HS-5 (cell line): ENCODE data around the gene SLC44A1.
A peak's percentile ranks its signal among the peaks of the same experiment; 100 is the strongest.

Source experiments
- DNase-seq: peaks from one replicate; pipeline ENCODE4 v3.0.0-alpha.2; 2012; ENCODE audit warnings: low read depth

The SLC44A1 gene

GRCh38 chr9:105432247-105432842, 187.9 kb downstream of the SLC44A1 start:
- no peak for DNase-seq

GRCh38 chr9:105435453-105435852, 191.0 kb downstream of the SLC44A1 start:
- DNase-seq, result no peak

- DNase-seq, result no peak
Observed at GRCh38 chr9:105436783-105437182, 192.3 kb downstream of the SLC44A1 start.

- no peak for DNase-seq
Observed at GRCh38 chr9:105437704-105438103, 193.3 kb downstream of the SLC44A1 start.

- no peak for DNase-seq
Observed at GRCh38 chr9:105438141-105438806, 193.8 kb downstream of the SLC44A1 start.

- no peak for DNase-seq
Observed at GRCh38 chr9:105439428-105439827, 195.0 kb downstream of the SLC44A1 start.

GRCh38 chr9:105441616-105442160, 197.2 kb downstream of the SLC44A1 start:
- DNase-seq, result no peak

- DNase-seq, result no peak
Observed at GRCh38 chr9:105443121-105443520, 198.7 kb downstream of the SLC44A1 start.

- peak; percentile 54 for DNase-seq
Observed at GRCh38 chr9:105444130-105444529, 199.7 kb downstream of the SLC44A1 start.

- no peak for DNase-seq
Observed at GRCh38 chr9:105445203-105445881, 200.9 kb downstream of the SLC44A1 start.

- DNase-seq, result no peak
Observed at GRCh38 chr9:105447386-105447813, 202.9 kb downstream of the SLC44A1 start.

GRCh38 chr9:105447814-105448812, 203.7 kb downstream of the SLC44A1 start, which contains the start of gene FSD1L:
Gene FSD1L, plus strand, starts transcription at chr9:105448034. Its CDS starts 187 bp downstream, at chr9:105448221.
- DNase-seq, result peak; percentile 62

- DNase-seq, result no peak
Observed at GRCh38 chr9:105449081-105449480, 204.6 kb downstream of the SLC44A1 start.

GRCh38 chr9:105452185-105452584, 207.7 kb downstream of the SLC44A1 start:
- DNase-seq, result no peak

GRCh38 chr9:105455836-105456475, 211.5 kb downstream of the SLC44A1 start:
- DNase-seq, result no peak

GRCh38 chr9:105457560-105458294, 213.3 kb downstream of the SLC44A1 start:
- no peak for DNase-seq

- DNase-seq, result no peak
Observed at GRCh38 chr9:105458404-105458803, 214.0 kb downstream of the SLC44A1 start.

GRCh38 chr9:105459336-105459735, 214.9 kb downstream of the SLC44A1 start:
- no peak for DNase-seq

- DNase-seq, result no peak
Observed at GRCh38 chr9:105466898-105467455, 222.5 kb downstream of the SLC44A1 start.

GRCh38 chr9:105468875-105469274, 224.4 kb downstream of the SLC44A1 start:
- DNase-seq, result no peak
